Measurements from ENCODE around the gene MYO19. TPM values are rescaled to one million over a fixed set of nuclear protein-coding genes. Genes with fewer than 3 reads are reported as not detected.
A peak's percentile ranks its signal among the peaks of the same experiment; 100 is the strongest.

MYO19 gene
- total RNA-seq, 1 experiment from 2014 or later = 167 TPM

DNA sequence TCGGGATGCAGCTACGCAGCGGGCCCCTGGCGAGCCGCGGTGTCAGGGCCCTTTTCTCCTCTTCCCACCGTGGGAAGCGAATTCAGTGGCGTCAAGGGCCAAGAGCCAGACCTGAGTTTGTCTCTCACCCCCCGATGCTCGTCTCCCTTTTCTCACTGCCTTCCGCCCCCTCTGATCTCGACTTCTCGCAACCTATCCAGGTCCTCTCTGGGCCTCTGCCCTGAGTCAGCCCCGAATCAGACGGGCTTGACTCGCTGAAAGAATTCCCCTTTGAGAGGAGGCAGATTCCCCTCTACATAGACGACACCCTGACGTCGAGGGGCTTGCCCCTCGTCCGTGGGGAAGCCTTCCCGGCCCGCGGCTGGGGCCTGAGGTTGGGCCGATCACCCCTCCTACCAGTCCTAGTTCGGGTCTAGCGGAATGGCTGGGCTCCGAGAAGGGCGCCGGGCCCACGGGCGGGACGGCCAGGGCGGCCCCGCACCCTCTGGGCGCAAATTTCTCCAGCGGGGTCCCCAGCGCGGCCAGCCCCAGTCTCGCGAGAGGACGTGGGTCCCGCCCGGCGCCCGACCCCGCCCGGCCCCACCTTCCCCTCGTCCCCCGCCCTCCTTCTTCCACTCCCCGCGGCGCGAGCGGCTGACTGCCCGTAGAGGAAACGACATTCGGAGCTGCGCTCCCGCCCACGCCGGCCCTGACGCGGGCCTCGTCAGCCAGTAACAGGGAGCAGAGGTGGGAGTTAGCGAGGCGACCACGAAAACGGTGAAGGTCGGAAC is 9.8 kb upstream of the MYO19 start, which contains the start of gene GGNBP2 (continued):
- TF ChIP-seq POLR2A (IDR thresholded peaks at IDR 0.05; ENCODE audit: borderline replicate concordance, extremely low read depth, insufficient read depth, insufficient read length) = peak; percentile 58
- TF ChIP-seq CBX3 (IDR thresholded peaks at IDR 0.05; ENCODE audit: low read depth) = no peak
- TF ChIP-seq POLR2AphosphoS5 (IDR thresholded peaks at IDR 0.05; ENCODE audit: low read depth, low read length) = peak; percentile 84
- TF ChIP-seq YY1 (IDR thresholded peaks at IDR 0.05; ENCODE audit: extremely low read depth, insufficient replicate concordance, low read depth, low read length) = no peak
- TF ChIP-seq FOSL1 (IDR thresholded peaks at IDR 0.05; ENCODE audit: low read depth) = no peak

DNA sequence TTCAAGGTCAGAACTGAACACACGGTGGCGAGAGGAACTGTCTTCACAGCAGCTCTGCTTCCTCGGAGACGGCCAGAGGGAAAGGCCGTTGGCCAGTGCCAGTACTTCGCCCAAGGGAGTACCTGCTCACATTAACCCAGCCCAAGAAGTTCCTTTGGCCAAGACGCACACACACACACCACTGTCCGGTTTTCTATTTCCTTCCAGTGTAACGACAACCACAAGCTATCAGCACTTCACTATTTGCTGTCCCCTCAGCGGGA is 9.3 kb upstream of the MYO19 start:
- Histone ChIP-seq H3K79me2 (ENCODE audit: insufficient read depth, low read length) (peaks cover 53% of the 10 kb centered on the region), H3K9me2 (ENCODE audit: insufficient read depth) (no peaks in the 10 kb centered on the region), H3K9me3 (ENCODE audit: control insufficient read depth in 1 of 2, insufficient read depth in 1 of 2, low read depth in 1 of 2, low read length in 2 of 2) (no peaks in the 10 kb centered on the region), H3K4me3 (replicated peaks in 1 of 2; ENCODE audit: low read depth in 1 of 2, low read length in 2 of 2) (peak overlapping the region; percentile 80 to 92), H2AFZ (ENCODE audit: low read depth, low read length, poor library complexity, severe bottlenecking) (no peak overlapping the region), H3K36me3 (ENCODE audit: control insufficient read depth in 1 of 2, insufficient read depth in 2 of 2, low read length in 2 of 2) (peaks cover 0 to 6% of the 10 kb centered on the region in 2 experiments; a peak in 2 of 4 replicates), H3K9ac (ENCODE audit: low read length) (peak overlapping the region; percentile 96), H3K27me3 (ENCODE audit: insufficient read depth, low read length) (no peaks in the 10 kb centered on the region), H3K27ac (ENCODE audit: low read depth, low read length) (peak overlapping the region; percentile 98), H3K4me1 (ENCODE audit: control insufficient read depth in 1 of 2, insufficient read depth in 2 of 2, low read length in 2 of 2) (peaks cover 11 to 26% of the 10 kb centered on the region in 2 experiments; a peak in 3 of 4 replicates), H4K20me1 (ENCODE audit: insufficient read depth) (no peaks in the 10 kb centered on the region), H3K4me2 (ENCODE audit: low read length) (peak overlapping the region; percentile 87)
- CTCF ChIA-PET = interaction anchor here (2.3 kb wide), 1 partner anchor 9 kb away, joined by 16 read pairs; the partner anchor contains the start of genes MYO19 and PIGW
- no TSS peak for BruUV-seq (replicated peaks)
- RAD21 ChIA-PET (ENCODE audit: low non-redundant PET in 1 of 2, low total read pairs in 2 of 2, uncharacterized antibody in 2 of 2, unreplicated experiment in 2 of 2) = no interaction called here
- no peak for TF ChIP-seq EZH2 (IDR thresholded peaks at IDR 0.05)
- TF ChIP-seq, protein P1, sequence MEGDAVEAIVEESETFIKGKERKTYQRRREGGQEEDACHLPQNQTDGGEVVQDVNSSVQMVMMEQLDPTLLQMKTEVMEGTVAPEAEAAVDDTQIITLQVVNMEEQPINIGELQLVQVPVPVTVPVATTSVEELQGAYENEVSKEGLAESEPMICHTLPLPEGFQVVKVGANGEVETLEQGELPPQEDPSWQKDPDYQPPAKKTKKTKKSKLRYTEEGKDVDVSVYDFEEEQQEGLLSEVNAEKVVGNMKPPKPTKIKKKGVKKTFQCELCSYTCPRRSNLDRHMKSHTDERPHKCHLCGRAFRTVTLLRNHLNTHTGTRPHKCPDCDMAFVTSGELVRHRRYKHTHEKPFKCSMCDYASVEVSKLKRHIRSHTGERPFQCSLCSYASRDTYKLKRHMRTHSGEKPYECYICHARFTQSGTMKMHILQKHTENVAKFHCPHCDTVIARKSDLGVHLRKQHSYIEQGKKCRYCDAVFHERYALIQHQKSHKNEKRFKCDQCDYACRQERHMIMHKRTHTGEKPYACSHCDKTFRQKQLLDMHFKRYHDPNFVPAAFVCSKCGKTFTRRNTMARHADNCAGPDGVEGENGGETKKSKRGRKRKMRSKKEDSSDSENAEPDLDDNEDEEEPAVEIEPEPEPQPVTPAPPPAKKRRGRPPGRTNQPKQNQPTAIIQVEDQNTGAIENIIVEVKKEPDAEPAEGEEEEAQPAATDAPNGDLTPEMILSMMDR (IDR thresholded peaks at IDR 0.05 in 2 of 3, conservative IDR thresholded peaks at IDR 0.05 in 1 of 3; ENCODE audit: borderline replicate concordance in 1 of 3, insufficient read depth in 1 of 3, low read depth in 2 of 3, low read length in 2 of 3) = 0 out of 6 replicates have a peak, but pooled peaks of 1 of the 3 experiments have one; percentile 8
- ATAC-seq = peak; percentile 6; the same call in 1 of the 2 replicates
- POLR2A ChIA-PET = interaction anchor here (0.8 to 2.8 kb wide), 2 partner anchors 9 to 63 kb away, joined by 3 to 30 read pairs; partner anchors contain the start of genes MYO19 and PIGW
- DNase-seq (ENCODE audit: low read depth, low spot score) = no peak
- intact Hi-C loops (cut with micrococcal nuclease) = no loop called here

Measured in HCT116 (cell line).